Ammon's horn (tissue), 1 donor: Measurements from ENCODE around the gene S100B.
A peak's percentile ranks its signal among the peaks of the same experiment; 100 is the strongest.
"Not testable (repeated sequence)": the region's sequence is repeated elsewhere in the genome, so short reads cannot be mapped to it uniquely, and the experiment has no call there.

Experiments used
- DNase-seq: peaks from one replicate; pipeline ENCODE4 v3.0.0-alpha.2; 2016; ENCODE audit warnings: low spot score

Gene S100B

GRCh38 chr21:46604975-46605766 lies at the start of gene S100B:
S100B (minus strand) TSS chr21:46605082; CDS start chr21:46602415, 2,667 bp downstream.
- peak; percentile 97 for DNase-seq

GRCh38 chr21:46651121-46651520 lies 46.2 kb upstream of the S100B start:
- DNase-seq, result no peak

- DNase-seq, result no peak
Observed at GRCh38 chr21:46650476-46651098, 45.7 kb upstream of the S100B start.

GRCh38 chr21:46649356-46649755 lies 44.5 kb upstream of the S100B start:
- no peak for DNase-seq

- DNase-seq, result no peak
Observed at GRCh38 chr21:46648539-46648938, 43.7 kb upstream of the S100B start.

GRCh38 chr21:46646541-46647154 lies 41.8 kb upstream of the S100B start:
- DNase-seq, result no peak

- no peak for DNase-seq
Observed at GRCh38 chr21:46645840-46646239, 41.0 kb upstream of the S100B start.

- DNase-seq, result no peak
Observed at GRCh38 chr21:46643379-46644177, 38.7 kb upstream of the S100B start.

GRCh38 chr21:46641656-46642055 lies 36.8 kb upstream of the S100B start:
- no peak for DNase-seq

- DNase-seq, result peak; percentile 45
Observed at GRCh38 chr21:46639489-46640386, 34.9 kb upstream of the S100B start.

- DNase-seq, result no peak
Observed at GRCh38 chr21:46637952-46638746, 33.3 kb upstream of the S100B start.

- DNase-seq, result peak; percentile 21
Observed at GRCh38 chr21:46636550-46637285, 31.8 kb upstream of the S100B start.

GRCh38 chr21:46636181-46636512 lies 31.3 kb upstream of the S100B start:
- DNase-seq, result no peak

GRCh38 chr21:46635324-46636180 lies 30.7 kb upstream of the S100B start, which contains the start of gene PRMT2:
PRMT2 (plus strand) TSS chr21:46635674; CDS start chr21:46636952, 1,278 bp downstream.
- DNase-seq, result peak; percentile 97

GRCh38 chr21:46634966-46635323 lies 30.1 kb upstream of the S100B start:
- peak; percentile 88 for DNase-seq

GRCh38 chr21:46634427-46634826 lies 29.5 kb upstream of the S100B start:
- no peak for DNase-seq

GRCh38 chr21:46633566-46633965 lies 28.7 kb upstream of the S100B start:
- DNase-seq, result no peak

GRCh38 chr21:46630915-46631314 lies 26.0 kb upstream of the S100B start:
- DNase-seq, result not testable (repeated sequence)

GRCh38 chr21:46628868-46629267 lies 24.0 kb upstream of the S100B start:
- no peak for DNase-seq
